Body of pancreas (tissue), 4 donors: ENCODE measurements around the gene ZNF521.

Source experiments
- POLR2A ChIP-seq, 3 donors: fragments of 450-650 bp; IDR thresholded peaks; one replicate each; pipeline ENCODE4 v1.6.1; 2016; ENCODE audit warnings: antibody characterized with exemption in 3 of 3, mild to moderate bottlenecking in 2 of 3
- TF ChIP-seq, protein P1 (sequence below), 7 experiments: fragments of 450-650 bp in 4 of 7; fragments of 200-600 bp in 3 of 7; sonication (generic) in 3 of 7; IDR thresholded peaks; one replicate each; pipeline ENCODE4 v1.5.1; 2016 to 2019; ENCODE audit warnings: antibody characterized with exemption in 7 of 7

DNA sequence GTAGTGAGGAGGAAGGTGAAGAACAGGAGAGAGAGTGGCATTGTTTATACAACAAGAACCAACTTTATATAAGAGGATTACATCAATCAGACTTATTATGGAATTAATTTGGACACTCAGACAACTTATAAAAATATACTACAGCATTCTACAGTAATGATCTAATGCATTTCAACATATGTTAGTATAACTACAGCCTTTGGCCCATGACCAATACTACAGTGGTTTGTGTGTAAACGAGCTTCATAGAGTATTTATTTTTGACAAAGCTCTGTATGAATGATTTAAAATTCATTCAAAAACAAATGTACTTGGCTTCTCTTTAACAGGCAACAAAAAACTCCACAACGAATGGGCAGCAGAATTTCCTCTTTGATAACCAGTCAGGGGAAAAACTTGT lies 72.8 kb downstream of the ZNF521 start:
- TF ChIP-seq, protein P1, sequence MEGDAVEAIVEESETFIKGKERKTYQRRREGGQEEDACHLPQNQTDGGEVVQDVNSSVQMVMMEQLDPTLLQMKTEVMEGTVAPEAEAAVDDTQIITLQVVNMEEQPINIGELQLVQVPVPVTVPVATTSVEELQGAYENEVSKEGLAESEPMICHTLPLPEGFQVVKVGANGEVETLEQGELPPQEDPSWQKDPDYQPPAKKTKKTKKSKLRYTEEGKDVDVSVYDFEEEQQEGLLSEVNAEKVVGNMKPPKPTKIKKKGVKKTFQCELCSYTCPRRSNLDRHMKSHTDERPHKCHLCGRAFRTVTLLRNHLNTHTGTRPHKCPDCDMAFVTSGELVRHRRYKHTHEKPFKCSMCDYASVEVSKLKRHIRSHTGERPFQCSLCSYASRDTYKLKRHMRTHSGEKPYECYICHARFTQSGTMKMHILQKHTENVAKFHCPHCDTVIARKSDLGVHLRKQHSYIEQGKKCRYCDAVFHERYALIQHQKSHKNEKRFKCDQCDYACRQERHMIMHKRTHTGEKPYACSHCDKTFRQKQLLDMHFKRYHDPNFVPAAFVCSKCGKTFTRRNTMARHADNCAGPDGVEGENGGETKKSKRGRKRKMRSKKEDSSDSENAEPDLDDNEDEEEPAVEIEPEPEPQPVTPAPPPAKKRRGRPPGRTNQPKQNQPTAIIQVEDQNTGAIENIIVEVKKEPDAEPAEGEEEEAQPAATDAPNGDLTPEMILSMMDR (IDR thresholded peaks at IDR 0.05): no peak
- TF ChIP-seq POLR2A (IDR thresholded peaks at IDR 0.05): no peak
